Neural crest cell (in vitro differentiated cells): ENCODE data around the gene TSPAN31. TPM values are rescaled to one million over a fixed set of nuclear protein-coding genes. Genes with fewer than 3 reads are reported as not detected.
A peak's percentile ranks its signal among the peaks of the same experiment; 100 is the strongest.

ENCODE experiments used
- DNase-seq: peaks from one replicate; pipeline ENCODE4 v3.0.0; 2021; ENCODE audit warnings: low read depth, mixed read lengths, low spot score
- H3K27ac Mint-ChIP-seq: one replicate; pipeline ENCODE4 v1.8.0; 2021; ENCODE audit warnings: mild to moderate bottlenecking, mixed read lengths; ENCODE audit not compliant: unreplicated experiment
- H3K27me3 Mint-ChIP-seq: 2 replicates; pipeline ENCODE4 v1.8.0; 2021; ENCODE audit warnings: low read depth, mild to moderate bottlenecking, mixed read lengths
- H3K36me3 Mint-ChIP-seq: 2 replicates; pipeline ENCODE4 v1.8.0; 2021; ENCODE audit warnings: low read depth, mild to moderate bottlenecking, mixed read lengths
- H3K4me1 Mint-ChIP-seq: 2 replicates; pipeline ENCODE4 v1.8.0; 2021; ENCODE audit warnings: mixed read lengths
- H3K4me3 Mint-ChIP-seq: one replicate; pipeline ENCODE4 v1.8.0; 2021; ENCODE audit warnings: mild to moderate bottlenecking, mixed read lengths
- H3K9me3 Mint-ChIP-seq: 2 replicates; pipeline ENCODE4 v1.8.0; 2021; ENCODE audit warnings: mixed read lengths
- total RNA-seq: library from RNA; stranded (reverse); gene quantifications from 2 replicates; pipeline ENCODE4 v1.2.1, GENCODE V29; 2021
- TF ChIP-seq, protein P1 (sequence below): fragments of 200-600 bp; sonication (generic); conservative IDR thresholded peaks from 2 replicates; pipeline ENCODE4 v1.5.0; 2021; ENCODE audit warnings: antibody characterized with exemption, mild to moderate bottlenecking

The TSPAN31 gene
- total RNA-seq, 1 donor from 2014 or later = 26.9 TPM

DNA sequence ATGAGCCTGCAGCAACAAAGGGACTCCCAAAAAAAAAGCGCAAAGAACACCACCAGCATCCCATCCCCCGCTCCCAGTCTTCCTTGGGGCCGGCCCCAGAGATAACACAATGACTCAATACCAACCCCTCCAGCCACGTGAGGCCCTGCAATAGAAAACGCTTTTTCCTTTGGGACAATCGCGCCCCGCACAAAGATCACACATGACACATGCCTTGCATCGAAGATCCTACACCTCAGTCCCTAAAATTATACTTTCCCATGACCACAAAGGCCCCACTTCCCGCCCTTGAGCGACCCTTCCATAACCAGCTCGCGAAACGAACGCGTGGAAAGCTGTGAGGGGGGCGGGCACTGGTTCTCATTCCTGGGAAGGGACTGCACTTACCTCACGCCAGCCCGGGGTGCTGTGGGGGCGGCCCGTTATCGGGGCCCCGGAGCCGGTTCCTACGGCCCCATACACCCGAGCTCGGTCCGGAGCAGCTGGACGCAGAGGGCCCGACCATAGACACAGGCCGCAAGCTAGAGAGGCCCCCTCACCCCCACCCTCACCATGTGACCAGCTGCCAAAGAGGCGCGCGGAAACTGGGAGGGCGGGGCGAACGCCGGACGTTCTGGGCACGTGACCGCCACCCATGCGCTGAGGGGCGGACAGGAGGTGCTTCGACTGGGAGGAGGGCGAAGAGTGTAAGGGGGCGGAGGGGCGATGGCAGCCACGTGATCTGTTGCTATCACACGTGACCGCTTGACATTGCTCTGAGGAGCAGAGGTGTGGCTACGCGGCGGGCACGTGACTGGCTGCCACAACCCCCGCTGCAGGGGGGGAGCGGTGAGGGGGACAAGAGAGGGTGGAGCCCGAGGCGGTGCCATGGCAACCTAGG is 7.2 kb downstream of the TSPAN31 start, which contains the start of gene CDK4:
CDK4 (minus strand) TSS at position 523 of the 880 bp plus-strand sequence. CDS start 593 bp downstream, outside the sequence.
- Mint-ChIP-seq H3K27ac (peak within 1 kb of the TSS; percentile 100), H3K36me3 (peaks cover 25% of the 10 kb centered on the region), H3K4me3 (peak within 1 kb of the TSS; percentile 98), H3K27me3 (peaks cover 40% of the 10 kb centered on the region), H3K4me1 (peaks cover 53% of the 10 kb centered on the region), H3K9me3 (no peaks in the 10 kb centered on the region)
- peak; percentile 98 for DNase-seq
- TF ChIP-seq, protein P1, sequence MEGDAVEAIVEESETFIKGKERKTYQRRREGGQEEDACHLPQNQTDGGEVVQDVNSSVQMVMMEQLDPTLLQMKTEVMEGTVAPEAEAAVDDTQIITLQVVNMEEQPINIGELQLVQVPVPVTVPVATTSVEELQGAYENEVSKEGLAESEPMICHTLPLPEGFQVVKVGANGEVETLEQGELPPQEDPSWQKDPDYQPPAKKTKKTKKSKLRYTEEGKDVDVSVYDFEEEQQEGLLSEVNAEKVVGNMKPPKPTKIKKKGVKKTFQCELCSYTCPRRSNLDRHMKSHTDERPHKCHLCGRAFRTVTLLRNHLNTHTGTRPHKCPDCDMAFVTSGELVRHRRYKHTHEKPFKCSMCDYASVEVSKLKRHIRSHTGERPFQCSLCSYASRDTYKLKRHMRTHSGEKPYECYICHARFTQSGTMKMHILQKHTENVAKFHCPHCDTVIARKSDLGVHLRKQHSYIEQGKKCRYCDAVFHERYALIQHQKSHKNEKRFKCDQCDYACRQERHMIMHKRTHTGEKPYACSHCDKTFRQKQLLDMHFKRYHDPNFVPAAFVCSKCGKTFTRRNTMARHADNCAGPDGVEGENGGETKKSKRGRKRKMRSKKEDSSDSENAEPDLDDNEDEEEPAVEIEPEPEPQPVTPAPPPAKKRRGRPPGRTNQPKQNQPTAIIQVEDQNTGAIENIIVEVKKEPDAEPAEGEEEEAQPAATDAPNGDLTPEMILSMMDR = no peak

DNA sequence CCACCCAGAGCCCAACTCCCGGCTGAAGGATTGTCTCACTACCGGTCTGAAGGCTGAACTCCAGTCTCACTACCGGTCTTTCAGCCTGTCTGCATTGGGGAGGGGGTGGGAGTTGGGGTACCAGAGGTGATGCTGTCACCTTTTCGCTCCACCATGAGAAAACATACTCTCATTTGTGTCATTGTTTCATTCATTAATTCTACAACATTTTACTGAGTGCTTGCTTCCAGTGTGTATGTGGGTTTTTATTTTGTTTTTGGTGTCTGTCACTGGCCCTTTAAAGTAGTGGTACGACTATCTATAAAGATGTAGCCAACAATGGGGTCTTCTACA is 7.8 kb downstream of the TSPAN31 start:
- H3K27ac Mint-ChIP-seq = no peak overlapping the region

DNA sequence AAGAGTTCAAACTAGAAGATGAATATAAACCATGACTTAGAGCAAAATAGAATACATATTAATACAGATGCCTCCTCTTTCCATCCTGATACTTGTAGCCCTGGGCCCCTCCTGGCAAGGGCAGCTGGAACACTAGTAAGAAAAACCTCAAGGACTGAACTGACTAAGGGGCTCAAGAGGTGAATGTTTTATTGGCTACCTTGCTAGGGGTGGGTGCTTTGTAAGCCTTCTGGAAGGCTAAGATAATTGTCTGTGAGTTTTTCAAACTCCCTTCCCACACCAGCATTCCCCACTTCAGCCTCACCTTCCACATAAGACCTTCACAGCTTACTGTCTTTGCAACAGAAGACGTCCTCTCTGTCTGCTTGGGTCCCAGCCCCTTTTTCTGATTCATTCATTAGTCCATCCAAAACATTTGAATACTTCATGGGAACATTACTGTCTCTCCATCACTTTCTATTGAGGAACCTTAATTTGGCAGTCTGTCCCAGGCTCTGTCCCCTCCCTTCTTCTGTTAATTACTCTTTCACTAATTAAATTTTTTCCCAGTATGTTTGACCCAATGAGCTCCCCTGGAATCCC is 9.0 kb downstream of the TSPAN31 start:
- Mint-ChIP-seq H3K36me3 (peaks cover 19% of the 10 kb centered on the region), H3K27me3 (peaks cover 46% of the 10 kb centered on the region), H3K4me1 (peaks cover 53% of the 10 kb centered on the region), H3K27ac (no peak overlapping the region), H3K9me3 (no peaks in the 10 kb centered on the region), H3K4me3 (peak overlapping the region; percentile 98)
- TF ChIP-seq, protein P1 = no peak
- DNase-seq = no peak

More for the DNA sequence above, 7.8 kb downstream of the TSPAN31 start:
- TF ChIP-seq, protein P1 = no peak
- H3K4me1 Mint-ChIP-seq = peaks cover 53% of the 10 kb centered on the region
- peak overlapping the region; percentile 98 for H3K4me3 Mint-ChIP-seq
- H3K36me3 Mint-ChIP-seq = peaks cover 22% of the 10 kb centered on the region
- H3K27me3 Mint-ChIP-seq = peaks cover 42% of the 10 kb centered on the region
- DNase-seq = no peak
- no peaks in the 10 kb centered on the region for H3K9me3 Mint-ChIP-seq

DNA sequence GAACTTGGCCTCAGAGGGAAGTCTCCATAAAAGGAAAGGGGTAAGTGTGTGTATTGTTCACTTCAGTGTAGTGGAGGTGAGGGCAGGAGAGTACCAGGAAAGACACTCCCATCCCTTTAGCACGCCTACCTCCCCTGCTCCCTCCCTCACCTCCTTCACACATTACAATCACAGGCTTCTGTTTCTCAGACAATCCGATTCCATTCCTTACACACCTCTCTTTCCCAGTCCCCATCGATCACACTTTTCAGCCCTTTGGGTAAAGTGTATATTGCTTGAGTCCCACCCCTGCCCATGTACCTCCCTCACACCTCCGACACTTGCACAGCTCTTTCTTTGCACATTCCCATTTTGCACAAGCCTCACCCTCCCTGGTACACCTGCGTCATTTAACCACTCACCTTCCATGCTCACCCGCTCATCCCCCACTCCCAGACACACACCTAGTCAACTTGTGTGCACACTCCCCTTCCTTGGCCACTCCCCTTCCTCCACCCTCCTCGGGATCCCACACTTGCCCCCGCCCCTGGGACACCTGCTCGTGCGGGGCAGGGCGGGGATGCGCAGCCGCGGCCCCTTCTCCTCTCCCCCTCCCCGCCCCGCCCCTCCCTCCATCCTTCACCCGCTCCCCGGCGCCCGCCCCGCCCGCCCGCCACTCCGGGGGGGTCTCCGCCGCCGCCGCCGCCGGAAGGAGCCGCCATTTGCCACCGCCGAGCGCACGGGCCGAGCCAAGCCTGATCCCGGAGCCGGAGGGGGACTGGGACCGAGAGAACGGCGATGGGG is 9.8 kb downstream of the TSPAN31 start, which contains the start of gene MARCHF9:
MARCHF9 (plus strand) TSS at position 693 of the 783 bp plus-strand sequence. CDS start 426 bp downstream, outside the sequence.
- peaks cover 51% of the 10 kb centered on the region for H3K27me3 Mint-ChIP-seq
- peaks cover 53% of the 10 kb centered on the region for H3K4me1 Mint-ChIP-seq
- H3K9me3 Mint-ChIP-seq = no peaks in the 10 kb centered on the region
- peak within 1 kb of the TSS; percentile 98 for H3K4me3 Mint-ChIP-seq
- H3K36me3 Mint-ChIP-seq = peaks cover 19% of the 10 kb centered on the region
- H3K27ac Mint-ChIP-seq = peak within 1 kb of the TSS; percentile 52
- no peak for DNase-seq
- TF ChIP-seq, protein P1 = no peak

DNA sequence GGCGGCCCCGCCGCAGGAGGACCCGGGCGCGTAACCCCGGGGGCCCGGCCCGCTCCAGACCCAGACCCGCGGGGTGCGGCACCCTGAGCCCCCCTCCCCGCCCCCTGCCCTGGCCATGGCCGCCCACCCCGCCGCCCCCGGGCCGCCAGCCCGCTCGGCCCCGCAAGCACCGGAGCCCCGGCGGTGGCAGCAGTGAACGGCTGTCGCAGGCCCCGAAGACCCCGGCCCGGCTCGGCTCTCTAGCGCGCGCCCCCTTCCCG is 10.3 kb downstream of the TSPAN31 start:
- peaks cover 56% of the 10 kb centered on the region for H3K27me3 Mint-ChIP-seq
- peaks cover 19% of the 10 kb centered on the region for H3K36me3 Mint-ChIP-seq
- TF ChIP-seq, protein P1 = no peak
- H3K27ac Mint-ChIP-seq = no peak overlapping the region
- no peaks in the 10 kb centered on the region for H3K9me3 Mint-ChIP-seq
- no peak overlapping the region for H3K4me3 Mint-ChIP-seq
- peaks cover 52% of the 10 kb centered on the region for H3K4me1 Mint-ChIP-seq
- DNase-seq = no peak
